Activated CD4-positive, CD25-positive, alpha-beta regulatory T cell (primary cell): ENCODE data around the gene CCS.
A peak's percentile ranks its signal among the peaks of the same experiment; 100 is the strongest.
"Not testable (repeated sequence)": the region's sequence is repeated elsewhere in the genome, so short reads cannot be mapped to it uniquely, and the experiment has no call there.

Experiments
- DNase-seq, 4 experiments: peaks; one replicate each; lab custom pipeline; 2025; lab: John Stamatoyannopoulos, UW

Gene CCS

DNA sequence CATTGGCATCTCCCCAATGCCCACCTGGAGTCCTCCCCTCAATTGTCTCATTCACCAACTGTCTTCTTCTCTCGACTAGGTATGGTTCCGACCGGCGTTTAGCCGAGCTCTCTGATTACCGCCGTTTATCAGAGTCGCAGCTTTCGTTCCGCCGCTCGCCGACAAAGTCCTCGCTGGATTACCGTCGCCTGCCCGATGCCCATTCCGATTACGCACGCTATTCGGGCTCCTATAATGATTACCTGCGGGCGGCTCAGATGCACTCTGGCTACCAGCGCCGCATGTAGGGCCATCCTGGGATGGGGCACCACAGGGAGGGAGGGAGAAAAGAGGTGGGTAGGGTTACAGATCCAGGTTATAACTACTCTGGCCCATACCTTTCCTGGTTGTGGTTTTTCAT lies 33.4 kb downstream of the CCS start:
- DNase-seq = no peak

DNA sequence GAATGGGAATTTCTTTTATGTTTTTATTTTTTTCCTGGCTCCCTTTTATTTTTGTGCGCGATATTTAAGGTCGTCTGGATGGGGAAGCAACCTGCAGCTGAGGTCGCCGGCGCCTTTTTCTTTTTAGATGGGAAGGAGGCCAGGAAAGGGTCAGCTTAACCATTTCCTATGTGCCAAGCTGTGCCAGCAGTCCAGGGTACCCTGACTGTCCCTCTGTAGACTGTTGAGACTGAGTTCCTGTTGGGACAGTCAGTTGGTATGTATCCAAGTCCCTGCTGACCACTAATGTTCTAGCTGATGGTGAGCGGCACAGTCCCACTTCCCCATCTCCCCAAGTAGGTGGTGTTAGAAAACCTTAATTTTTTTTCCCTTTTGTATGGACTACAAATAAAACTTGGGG lies 33.9 kb downstream of the CCS start:
- DNase-seq = no peak

DNA sequence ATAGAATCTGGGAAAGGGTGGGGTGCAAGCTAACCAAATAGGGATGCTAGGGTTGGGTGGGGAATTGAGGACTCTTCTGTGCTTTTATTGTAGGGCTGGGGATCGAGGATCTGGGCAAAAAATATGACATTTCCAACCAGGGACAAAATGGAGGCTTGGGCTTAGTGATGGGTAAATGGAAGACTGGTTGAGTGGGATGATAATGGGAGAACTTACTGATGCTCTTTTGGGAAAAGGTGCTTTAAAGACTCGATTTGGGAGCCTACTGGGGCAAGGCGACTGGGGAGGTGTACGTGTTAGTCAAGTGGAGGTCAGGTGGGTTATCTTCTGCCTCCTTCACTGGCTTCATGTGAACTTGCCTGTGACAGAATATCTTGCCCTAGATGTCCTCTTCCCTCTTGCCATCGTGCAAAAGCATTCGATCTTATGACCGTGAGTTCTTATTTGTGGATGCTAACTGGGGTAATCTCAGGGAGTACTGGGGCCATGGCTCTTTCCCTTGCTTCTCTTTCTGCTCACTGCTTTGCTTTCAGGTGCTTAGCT lies 35.1 kb downstream of the CCS start:
- no peak for DNase-seq

DNA sequence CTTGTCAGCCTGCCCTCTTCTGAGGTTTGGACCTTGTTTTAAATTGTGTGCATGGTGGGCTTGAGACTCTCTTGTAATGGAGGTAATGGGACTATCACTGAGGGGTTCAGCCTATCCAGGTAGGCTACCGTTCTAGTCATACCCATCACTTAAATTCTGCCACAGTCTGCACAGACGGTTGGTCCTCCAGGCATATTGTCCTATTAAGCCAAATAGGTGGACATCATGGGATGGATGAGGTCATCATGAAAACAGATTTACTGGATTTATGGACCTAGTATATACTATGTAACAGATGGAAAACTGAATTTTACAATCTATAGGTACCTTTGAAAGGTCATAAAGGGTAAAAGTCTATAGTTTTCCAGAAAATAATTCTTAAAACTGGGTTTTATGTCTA lies 36.4 kb downstream of the CCS start:
- no peak for DNase-seq

DNA sequence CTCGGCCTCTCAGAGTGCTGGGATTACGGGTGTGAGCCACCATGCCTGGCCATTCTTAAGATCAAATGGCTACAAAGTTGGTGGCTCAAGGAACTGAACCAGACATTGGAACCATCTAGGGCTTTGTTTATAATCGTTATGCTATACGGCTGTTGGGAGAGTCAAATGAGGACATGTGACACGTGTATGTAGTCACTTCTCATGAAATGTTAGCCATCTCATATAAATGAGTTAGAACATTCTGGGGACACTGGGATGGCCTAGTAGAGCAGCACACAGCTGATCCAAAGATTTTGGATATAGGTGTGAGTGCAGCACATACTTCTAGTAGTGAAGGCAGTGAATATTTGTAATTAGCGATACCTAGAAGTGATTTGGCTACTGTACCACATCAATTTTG lies 38.9 kb downstream of the CCS start:
- DNase-seq = no peak

DNA sequence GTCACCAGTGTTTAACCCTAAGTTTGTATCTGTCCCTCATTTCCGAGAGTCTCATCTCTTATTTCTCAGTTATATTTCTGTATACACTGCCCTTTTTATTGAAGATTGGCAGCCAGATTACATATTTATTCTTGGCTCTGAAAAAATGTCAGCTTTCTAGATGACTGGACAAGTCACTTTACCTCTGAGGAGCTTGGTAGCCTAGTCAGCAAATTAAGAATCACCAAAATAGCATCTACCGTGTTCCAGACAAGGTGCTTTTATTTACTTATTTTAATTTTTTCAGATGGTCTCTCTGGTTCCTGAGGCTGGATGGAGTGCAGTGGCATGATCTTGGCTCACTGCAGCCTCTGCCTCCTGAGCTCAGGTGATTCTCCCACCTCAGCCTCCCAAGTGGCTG lies 40.0 kb downstream of the CCS start:
- no peak for DNase-seq

DNA sequence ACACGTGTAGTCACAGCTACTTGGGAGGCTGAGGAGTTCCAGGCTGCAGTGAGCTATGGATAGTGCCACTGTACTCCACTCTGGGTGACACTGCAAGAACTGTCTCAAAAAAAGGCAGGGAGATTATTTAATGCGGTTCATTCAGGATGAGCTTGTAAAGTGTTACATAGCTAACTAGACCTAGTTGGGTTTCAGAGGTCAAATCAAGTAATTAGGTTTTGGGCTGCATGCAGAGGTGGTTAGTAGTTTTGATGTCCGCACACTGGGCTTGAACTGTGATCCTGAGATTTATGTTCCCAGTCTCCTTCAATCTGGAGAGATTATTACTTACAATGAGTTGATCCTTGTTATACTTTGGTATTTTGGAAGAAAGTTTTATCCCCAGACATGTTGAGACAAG lies 43.4 kb downstream of the CCS start:
- DNase-seq = no peak

DNA sequence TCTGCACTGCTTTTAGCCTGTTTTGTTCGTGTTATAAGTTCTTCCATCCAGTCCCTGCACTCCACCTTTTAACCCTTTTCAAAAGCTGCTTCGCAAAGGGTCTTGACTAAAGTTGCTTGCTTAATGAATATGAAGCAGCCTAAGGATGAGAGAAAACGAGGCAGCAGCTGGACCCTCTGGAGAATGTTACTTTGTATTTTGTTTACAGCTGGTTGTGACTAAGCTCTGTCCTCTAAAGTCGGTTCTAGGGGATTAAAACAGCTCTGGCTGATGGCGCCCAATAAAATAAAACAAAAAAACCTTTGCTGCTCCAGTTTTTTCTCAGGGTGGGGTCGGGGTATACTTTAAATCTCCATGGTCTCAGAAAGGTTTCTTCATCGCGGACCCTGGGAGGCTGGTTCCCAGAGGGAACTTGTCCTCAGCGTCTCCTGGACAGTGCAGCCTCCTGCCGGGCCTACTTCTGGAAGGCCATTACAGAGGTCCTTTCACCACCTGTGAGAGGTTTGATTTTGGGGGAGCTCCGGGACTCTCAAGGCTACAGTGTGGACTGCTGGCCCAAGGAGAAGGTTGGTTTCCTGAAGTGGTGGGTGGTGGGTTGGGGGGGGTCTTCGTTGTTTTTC lies 44.7 kb downstream of the CCS start:
- DNase-seq = no peak

DNA sequence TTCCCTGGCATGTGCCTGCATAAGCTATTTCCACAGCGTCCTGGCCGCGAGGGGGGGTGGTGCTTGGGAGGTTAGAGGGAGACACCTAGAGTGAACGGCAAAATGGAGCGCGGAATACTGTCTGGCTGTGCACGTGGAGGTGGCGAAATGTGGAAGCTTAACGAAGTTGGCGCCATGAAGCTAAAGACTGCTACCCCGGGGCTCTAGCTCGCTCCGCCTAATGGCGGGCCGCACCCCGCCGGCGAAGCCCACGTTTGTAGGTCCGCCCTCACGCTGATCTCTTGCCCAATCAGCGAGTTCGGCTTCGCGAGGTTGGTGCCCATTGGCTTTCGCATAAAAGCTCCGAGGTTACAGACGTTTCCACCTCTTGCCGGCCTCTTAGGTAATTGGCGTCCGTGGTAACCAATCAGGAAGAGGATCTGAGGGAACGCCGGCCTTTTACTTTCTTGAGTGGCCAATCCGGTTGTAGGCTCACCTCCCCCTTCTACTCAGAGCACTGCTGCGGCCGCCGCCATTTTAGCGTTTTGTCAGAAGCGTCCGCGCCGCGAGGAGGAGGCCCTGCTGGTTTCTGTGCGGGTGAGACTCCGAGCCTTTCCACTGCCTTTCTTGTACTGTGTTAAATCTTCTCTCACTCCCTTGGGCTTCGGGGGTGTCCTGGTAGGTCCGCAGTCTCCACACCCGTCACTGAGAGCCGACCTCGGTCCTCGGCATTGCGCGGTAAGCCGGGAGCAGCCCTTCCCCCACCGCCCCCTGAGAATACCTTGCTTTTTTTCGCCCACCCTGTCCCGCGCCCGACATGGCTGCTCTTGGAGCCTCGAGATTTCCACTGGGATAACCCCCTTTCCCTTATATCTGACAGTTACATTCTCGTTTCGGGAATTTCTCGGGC lies 45.4 kb downstream of the CCS start, which contains the start of gene RBM4:
RBM4 (plus strand) TSS at position 527 of the 889 bp plus-strand sequence. CDS start 1,009 bp downstream, outside the sequence.
- peak; percentile 85 to 90 (median 87) for DNase-seq

DNA sequence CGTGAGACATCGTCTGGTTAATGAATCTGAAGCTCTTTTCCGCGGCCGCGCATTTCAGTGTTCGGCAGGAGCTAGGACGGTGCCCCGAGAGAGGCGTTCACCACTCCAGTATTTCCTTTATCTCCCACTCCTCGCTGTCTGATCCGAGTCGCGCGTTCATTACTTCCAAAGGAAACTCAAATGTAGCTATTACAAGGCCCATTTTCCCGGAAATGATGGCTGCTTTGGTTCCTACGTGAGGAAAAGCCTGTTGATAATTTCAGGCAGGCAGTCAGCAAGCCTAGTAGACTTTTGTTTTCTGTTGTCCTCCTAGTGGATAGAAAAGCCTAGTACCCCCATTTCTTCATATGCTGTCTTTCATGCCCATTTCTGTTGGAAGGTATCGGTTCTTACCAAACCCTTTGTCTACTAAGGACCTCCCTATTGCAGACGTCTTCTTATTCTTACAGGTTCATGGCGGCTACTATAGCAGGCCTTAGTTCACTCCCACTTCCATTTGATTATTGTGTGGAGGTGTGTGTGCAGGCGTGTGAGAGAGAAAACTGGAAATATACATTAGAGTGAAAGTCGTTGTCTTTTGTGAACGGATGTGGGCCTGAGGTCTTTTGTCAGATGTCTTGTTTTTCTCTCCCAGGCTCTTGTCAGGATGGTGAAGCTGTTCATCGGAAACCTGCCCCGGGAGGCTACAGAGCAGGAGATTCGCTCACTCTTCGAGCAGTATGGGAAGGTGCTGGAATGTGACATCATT lies 46.3 kb downstream of the CCS start:
- peak in 1 of 4 experiments; percentile 40 for DNase-seq

DNA sequence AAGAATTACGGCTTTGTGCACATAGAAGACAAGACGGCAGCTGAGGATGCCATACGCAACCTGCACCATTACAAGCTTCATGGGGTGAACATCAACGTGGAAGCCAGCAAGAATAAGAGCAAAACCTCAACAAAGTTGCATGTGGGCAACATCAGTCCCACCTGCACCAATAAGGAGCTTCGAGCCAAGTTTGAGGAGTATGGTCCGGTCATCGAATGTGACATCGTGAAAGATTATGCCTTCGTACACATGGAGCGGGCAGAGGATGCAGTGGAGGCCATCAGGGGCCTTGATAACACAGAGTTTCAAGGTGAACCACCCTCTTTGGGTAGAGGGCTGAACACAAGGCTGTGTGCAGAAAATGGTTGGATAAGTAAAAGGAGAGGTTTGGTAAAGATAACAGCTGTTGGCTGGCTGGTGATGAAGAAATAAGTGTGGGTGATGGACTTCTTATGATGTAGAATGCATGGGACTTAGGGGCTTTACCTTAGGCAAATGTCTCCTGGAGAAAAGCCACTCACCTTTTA lies 46.9 kb downstream of the CCS start:
- not testable (repeated sequence) for DNase-seq

DNA sequence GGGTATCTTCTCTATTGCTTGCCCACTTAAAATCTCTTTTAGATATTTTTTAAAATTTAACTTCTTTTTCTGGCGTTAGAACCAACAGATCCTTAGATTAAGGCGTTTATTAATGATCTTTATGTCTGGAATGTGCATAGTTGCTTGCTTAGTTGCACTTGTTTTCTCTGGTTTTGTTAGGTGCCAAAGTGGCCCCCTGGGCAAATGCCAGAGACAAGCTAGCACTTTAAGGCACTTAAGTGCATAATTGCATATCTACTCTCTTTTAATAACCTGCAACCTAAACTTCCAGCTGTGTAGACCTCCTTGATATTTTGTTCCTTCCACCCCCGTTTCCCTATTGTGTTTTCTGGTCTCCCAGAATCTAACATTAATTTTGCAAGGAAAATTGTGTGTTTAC lies 48.8 kb downstream of the CCS start:
- no peak for DNase-seq

DNA sequence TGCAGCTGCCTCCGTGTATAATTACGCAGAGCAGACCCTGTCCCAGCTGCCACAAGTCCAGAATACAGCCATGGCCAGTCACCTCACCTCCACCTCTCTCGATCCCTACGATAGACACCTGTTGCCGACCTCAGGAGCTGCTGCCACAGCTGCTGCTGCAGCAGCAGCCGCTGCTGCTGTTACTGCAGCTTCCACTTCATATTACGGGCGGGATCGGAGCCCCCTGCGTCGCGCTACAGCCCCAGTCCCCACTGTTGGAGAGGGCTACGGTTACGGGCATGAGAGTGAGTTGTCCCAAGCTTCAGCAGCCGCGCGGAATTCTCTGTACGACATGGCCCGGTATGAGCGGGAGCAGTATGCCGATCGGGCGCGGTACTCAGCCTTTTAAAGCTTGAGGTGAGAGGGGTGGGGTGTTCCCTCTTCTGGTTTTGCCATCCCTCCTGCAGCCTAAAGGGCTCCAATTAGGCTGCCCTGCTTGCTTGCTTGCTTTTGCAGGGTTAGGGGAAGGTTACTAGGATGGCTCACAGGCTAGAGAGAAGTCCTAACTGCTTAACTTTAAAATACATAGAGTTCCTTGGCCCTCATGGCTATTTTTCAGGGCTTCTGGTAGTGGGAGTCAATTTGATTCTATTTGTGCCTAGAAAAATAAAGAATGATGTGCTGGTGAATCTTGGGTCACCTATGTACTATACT lies 50.9 kb downstream of the CCS start:
- DNase-seq = no peak

DNA sequence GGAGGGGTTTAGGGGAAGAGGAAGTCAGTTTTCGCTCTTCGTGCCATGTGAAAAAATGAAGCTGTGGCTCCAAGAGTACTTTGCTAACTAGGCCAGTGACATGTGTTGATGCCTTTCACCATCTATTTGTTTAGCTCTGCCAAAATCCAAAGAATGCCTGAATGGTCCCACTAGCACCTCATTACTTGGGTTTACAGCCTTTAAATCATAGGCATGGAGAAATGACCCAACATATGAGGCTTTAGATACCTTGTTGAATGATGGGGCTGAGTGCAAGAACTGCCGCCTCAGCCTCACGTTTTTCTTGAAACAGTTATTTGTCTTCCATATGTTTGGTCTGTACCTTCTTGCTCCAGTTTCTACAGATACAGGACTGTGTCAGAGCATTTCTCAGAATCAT lies 53.8 kb downstream of the CCS start:
- DNase-seq = no peak

DNA sequence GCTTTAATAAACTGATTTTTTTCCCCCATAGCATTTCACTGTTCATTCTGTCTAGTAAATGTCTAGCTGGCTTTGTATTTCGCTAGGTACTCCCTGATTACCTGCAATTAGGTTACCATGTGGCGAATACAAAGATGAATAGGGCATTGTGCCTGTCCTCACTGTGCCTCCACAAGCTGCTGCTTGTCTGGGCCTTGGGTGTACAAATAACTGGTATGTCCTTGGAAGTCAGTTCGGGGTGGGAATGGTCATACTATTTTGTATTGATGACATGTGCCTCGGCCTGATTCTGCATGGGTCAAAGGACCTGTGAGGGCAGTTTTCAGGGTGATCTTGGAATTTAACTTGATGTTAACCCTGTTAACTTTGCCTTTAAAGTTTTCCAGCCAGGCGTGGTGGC lies 56.9 kb downstream of the CCS start:
- DNase-seq = no peak

DNA sequence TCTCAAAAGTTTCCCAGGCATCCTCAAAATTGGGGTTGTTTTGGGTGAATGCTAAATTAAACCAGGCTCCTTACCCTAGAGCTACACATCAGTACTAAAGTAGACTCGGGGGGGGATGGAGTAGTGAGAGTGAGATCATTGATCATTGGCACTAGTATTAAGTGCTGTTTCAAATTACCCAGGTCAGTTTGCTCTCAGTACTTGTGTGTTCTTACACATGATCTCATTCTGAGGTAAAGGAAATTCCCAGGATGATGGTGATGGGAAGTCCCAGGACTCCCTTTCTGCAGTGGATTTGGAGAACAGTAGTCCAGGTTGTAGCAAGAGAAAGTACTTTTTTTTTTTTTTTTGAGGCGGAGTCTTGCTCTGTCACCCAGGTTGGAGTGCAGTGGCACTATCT lies 58.0 kb downstream of the CCS start:
- DNase-seq = no peak

DNA sequence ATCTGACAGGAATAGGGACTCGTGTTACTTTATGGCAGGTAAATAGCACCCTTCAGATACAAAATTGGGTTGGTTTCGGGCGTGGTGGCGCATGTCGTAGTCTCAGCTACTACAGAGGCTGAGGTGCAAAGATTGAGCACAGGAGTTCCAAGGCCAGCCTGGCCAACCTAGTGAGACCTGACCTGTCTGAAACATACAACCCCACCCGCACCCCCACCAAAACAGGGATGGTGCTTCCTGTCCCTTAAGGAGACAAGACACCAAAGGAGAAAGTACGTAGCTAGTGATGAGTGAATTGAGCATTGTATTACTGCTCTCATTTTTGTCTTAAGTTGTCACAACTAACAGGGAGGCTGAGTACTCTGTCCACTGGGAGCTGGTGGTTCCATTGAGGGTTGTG lies 59.7 kb downstream of the CCS start:
- DNase-seq = no peak

DNA sequence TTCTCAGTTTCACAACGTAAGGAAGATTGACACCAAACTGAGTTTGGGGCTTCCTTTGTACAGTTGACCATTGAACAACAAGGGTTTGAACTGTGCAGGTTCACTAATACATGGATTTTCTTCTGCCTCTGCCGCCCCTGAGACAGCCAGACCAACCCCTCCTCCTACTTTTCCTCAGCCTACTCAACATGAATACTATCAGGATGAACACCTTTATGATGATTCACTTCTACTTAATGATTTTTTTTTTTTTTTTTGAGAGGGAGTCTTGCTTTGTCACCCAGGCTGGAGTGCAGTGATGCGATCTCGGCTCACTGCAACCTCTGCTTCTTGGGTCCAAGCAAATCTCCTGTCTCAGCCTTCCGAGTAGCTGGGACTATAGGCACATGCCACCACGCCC lies 60.1 kb downstream of the CCS start:
- no peak for DNase-seq
